Measurements from ENCODE around the gene ARMC3. TPM values are rescaled to one million over a fixed set of nuclear protein-coding genes. Genes with fewer than 3 reads are reported as not detected.

ARMC3 gene
- total RNA-seq, 1 experiment from 2014 or later: not detected

DNA sequence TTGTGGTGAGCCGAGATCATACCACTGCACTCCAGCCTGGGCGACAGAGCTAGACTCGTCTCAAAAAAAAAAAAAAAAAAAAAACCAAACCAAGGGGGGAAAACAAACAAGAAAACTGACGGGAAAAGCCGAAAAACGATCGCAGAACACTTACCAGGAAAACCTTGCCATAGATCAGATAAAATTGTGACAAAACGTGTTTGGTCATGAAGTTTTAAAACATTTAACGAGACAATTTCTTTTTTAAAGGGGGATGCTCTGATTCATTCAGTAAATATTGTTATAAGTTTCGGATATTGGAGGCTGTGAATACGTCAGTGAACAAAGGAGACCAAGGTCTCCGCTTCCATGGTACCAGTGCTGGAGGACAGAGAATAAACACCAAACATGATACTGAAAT, 77.3 kb downstream of the ARMC3 start:
- ChIA-PET POLR2A (ENCODE audit: low non-redundant PET) (no interaction called here), CTCF (no interaction called here)
- no peaks in the 10 kb centered on the region for H3K27me3 ChIP-seq (replicated peaks; ENCODE audit: insufficient read depth, low read depth, low read length, poor library complexity)
- no peaks in the 10 kb centered on the region for H3K9me3 ChIP-seq (ENCODE audit: low read depth, low read length, poor library complexity, severe bottlenecking)
- no peak for DNase-seq (ENCODE audit: low spot score)
- no peaks in the 10 kb centered on the region for H3K36me3 ChIP-seq (ENCODE audit: insufficient read depth, low read length, poor library complexity, severe bottlenecking)
- TF ChIP-seq EZH2 (IDR thresholded peaks at IDR 0.05; ENCODE audit: borderline replicate concordance, low read depth, low read length, poor library complexity, severe bottlenecking) (no peak), CTCF (conservative IDR thresholded peaks at IDR 0.05; ENCODE audit: low read depth, low read length) (no peak)
- H3K4me1 ChIP-seq (ENCODE audit: insufficient read depth, low read length, poor library complexity, severe bottlenecking): no peaks in the 10 kb centered on the region
- no TSS peak for BruUV-seq (replicated peaks)
- H3K4me3 ChIP-seq (ENCODE audit: low read depth, low read length, poor library complexity, severe bottlenecking): no peak overlapping the region
- H3K27ac ChIP-seq (ENCODE audit: low read depth, low read length, poor library complexity, severe bottlenecking): no peak overlapping the region
- intact Hi-C loops (cut with micrococcal nuclease; ENCODE audit: unreplicated experiment): no loop called here

DNA sequence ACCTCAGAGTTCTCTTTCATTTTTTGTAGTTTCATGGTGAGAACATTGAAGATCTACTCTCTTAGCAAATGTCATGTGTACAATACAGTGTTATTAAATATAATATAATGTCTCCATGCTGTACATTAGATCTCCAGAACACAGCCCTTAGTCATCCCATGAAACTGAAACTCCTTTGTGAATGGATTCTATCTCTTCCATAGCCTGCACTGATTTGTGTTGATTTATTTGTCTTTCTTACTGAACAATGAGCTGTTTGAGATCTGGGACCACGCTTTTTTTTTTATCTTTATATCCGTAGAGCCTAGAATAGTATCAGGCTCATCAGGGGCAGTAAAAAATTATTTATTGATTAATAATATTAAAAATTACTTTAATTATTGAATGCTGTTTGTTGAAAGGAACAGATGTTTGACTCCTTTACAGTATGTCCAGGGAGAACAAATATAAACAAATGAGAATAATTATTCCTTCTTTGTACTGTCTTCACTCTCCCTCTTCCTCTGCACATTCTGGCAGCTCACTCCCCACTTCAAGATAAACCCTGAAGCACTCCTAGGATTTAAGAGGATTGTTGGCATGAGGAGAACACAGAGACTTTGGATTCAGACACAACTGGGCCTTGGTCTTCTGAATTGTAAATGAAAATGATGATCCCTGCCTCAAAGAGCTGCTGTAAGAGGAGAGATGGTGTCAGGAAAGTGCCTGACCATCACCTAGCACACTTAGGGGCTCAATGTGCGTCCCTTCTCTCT, 85.9 kb downstream of the ARMC3 start:
- Histone ChIP-seq H3K27ac (ENCODE audit: low read depth, low read length, poor library complexity, severe bottlenecking) (no peak overlapping the region), H3K4me3 (ENCODE audit: low read depth, low read length, poor library complexity, severe bottlenecking) (no peak overlapping the region), H3K27me3 (replicated peaks; ENCODE audit: insufficient read depth, low read depth, low read length, poor library complexity) (peaks cover 13% of the 10 kb centered on the region), H3K36me3 (ENCODE audit: insufficient read depth, low read length, poor library complexity, severe bottlenecking) (no peaks in the 10 kb centered on the region), H3K4me1 (ENCODE audit: insufficient read depth, low read length, poor library complexity, severe bottlenecking) (no peaks in the 10 kb centered on the region), H3K9me3 (ENCODE audit: low read depth, low read length, poor library complexity, severe bottlenecking) (no peaks in the 10 kb centered on the region)
- DNase-seq (ENCODE audit: low spot score): no peak
- no TSS peak for BruUV-seq (replicated peaks)
- ChIA-PET CTCF (no interaction called here), POLR2A (ENCODE audit: low non-redundant PET) (no interaction called here)
- TF ChIP-seq CTCF (conservative IDR thresholded peaks at IDR 0.05; ENCODE audit: low read depth, low read length) (no peak), EZH2 (IDR thresholded peaks at IDR 0.05; ENCODE audit: borderline replicate concordance, low read depth, low read length, poor library complexity, severe bottlenecking) (no peak)
- intact Hi-C loops (cut with micrococcal nuclease; ENCODE audit: unreplicated experiment): no loop called here

- no peak for DNase-seq (ENCODE audit: low spot score)
- no peak for TF ChIP-seq CTCF (conservative IDR thresholded peaks at IDR 0.05; ENCODE audit: low read depth, low read length)
- TF ChIP-seq EZH2 (IDR thresholded peaks at IDR 0.05; ENCODE audit: borderline replicate concordance, low read depth, low read length, poor library complexity, severe bottlenecking): no peak
- peaks cover 13% of the 10 kb centered on the region for H3K27me3 ChIP-seq (replicated peaks; ENCODE audit: insufficient read depth, low read depth, low read length, poor library complexity)
- intact Hi-C loops (cut with micrococcal nuclease; ENCODE audit: unreplicated experiment): no loop called here
- H3K4me3 ChIP-seq (ENCODE audit: low read depth, low read length, poor library complexity, severe bottlenecking): no peak overlapping the region
- no peaks in the 10 kb centered on the region for H3K36me3 ChIP-seq (ENCODE audit: insufficient read depth, low read length, poor library complexity, severe bottlenecking)
- CTCF ChIA-PET: no interaction called here
- no peaks in the 10 kb centered on the region for H3K4me1 ChIP-seq (ENCODE audit: insufficient read depth, low read length, poor library complexity, severe bottlenecking)
- POLR2A ChIA-PET (ENCODE audit: low non-redundant PET): no interaction called here
- no TSS peak for BruUV-seq (replicated peaks)
- H3K9me3 ChIP-seq (ENCODE audit: low read depth, low read length, poor library complexity, severe bottlenecking): no peaks in the 10 kb centered on the region
- no peak overlapping the region for H3K27ac ChIP-seq (ENCODE audit: low read depth, low read length, poor library complexity, severe bottlenecking)
Observed at GRCh38 chr10:23015021-23015707, 87.3 kb downstream of the ARMC3 start.

Data from A673 (cell line).